Panc1 (cell line): ENCODE data around the gene ITGB4.

ENCODE experiments used
- CTCF ChIP-seq: fragments of 450-650 bp; IDR thresholded peaks from 2 replicates; pipeline ENCODE4 v1.5.1; 2017; ENCODE audit warnings: mild to moderate bottlenecking
- POLR2AphosphoS5 ChIP-seq: IDR thresholded peaks from 2 replicates; pipeline ENCODE4 v1.6.1; 2012; ENCODE audit warnings: mild to moderate bottlenecking, low read depth, low read length, moderate library complexity
- REST ChIP-seq, 2 experiments: IDR thresholded peaks; 2 replicates each; pipeline ENCODE4 v1.6.1; 2011 to 2012; ENCODE audit warnings: low read depth in 2 of 2, control low read depth in 1 of 2, low read length in 1 of 2, mild to moderate bottlenecking in 1 of 2, moderate library complexity in 1 of 2; ENCODE audit not compliant: insufficient read depth in 1 of 2
- TCF7L2 ChIP-seq: IDR thresholded peaks from 2 replicates; pipeline ENCODE4 v1.6.1; 2011; ENCODE audit warnings: mild to moderate bottlenecking, low read depth, low read length, inconsistent platforms

DNA sequence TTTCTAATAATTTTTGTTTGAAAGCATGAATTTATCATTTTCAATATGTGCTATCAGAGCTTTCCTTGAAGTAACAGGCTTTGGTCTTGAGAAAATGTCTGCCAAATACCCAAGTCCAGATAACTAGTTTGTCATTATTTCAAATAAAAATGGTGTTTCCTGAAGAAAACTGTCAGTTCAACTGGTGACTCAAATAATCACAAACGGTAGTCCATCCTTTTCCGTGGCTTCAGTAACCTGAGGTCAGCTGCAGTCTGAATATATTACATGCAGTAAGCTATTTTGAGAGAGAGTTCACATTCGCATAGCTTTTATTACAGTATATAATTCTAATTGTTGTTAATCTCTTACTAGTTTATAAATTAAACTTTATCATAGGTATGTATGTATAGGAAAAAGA is 44.8 kb upstream of the ITGB4 start:
- TF ChIP-seq REST (IDR thresholded peaks at IDR 0.05; ENCODE audit: insufficient read depth in 1 of 2, low read depth in 2 of 2, low read length in 1 of 2) (no peak), CTCF (no peak), POLR2AphosphoS5 (no peak), TCF7L2 (no peak)
